Activated T-helper 2 cell treated with anti-CD3 and anti-CD28 coated beads, Interferon-gamma antibody, Interleukin-2, Interleukin-4, amounts not matched to agents 10 μg/mL and 5 μg/mL and 100 μg/mL, durations not matched to agents 14 hours and 24 hours and 36 hours (primary cell): ENCODE results near the gene GABRD. TPM values are rescaled to one million over a fixed set of nuclear protein-coding genes. Genes with fewer than 3 reads are reported as not detected.
"Not testable (repeated sequence)": the region's sequence is repeated elsewhere in the genome, so short reads cannot be mapped to it uniquely, and the experiment has no call there.

Experiments used
- DNase-seq: peaks from one replicate; pipeline ENCODE4 v3.0.0; 2021; ENCODE audit warnings: low spot score
- H3K27ac Mint-ChIP-seq: one replicate; pipeline ENCODE4 v1.8.0; 2021; ENCODE audit warnings: mixed read lengths
- H3K27me3 Mint-ChIP-seq: one replicate; pipeline ENCODE4 v1.8.0; 2021; ENCODE audit warnings: low read depth, mixed read lengths
- H3K36me3 Mint-ChIP-seq: one replicate; pipeline ENCODE4 v1.8.0; 2021; ENCODE audit warnings: low read depth, mixed read lengths
- H3K4me1 Mint-ChIP-seq: one replicate; pipeline ENCODE4 v1.8.0; 2021; ENCODE audit warnings: low read depth, mixed read lengths
- H3K4me3 Mint-ChIP-seq: one replicate; pipeline ENCODE4 v1.8.0; 2021; ENCODE audit warnings: low read depth, mild to moderate bottlenecking, moderate library complexity, mixed read lengths
- H3K9me3 Mint-ChIP-seq: one replicate; pipeline ENCODE4 v1.8.0; 2021; ENCODE audit warnings: mixed read lengths
- intact Hi-C: fragments of 100-400 bp; cut with micrococcal nuclease; formaldehyde crosslinking; loops from one replicate; pipeline ENCODE4 v1.15.1; 2023
- total RNA-seq: library from RNA; stranded (reverse); gene quantifications from 2 replicates; pipeline ENCODE4 v1.2.3, GENCODE V29; 2022

The GABRD gene
- total RNA-seq, 1 donor from 2014 or later = not detected

- H3K4me1 Mint-ChIP-seq, intact Hi-C loops, H3K36me3 Mint-ChIP-seq, H3K27ac Mint-ChIP-seq, H3K27me3 Mint-ChIP-seq, DNase-seq, H3K4me3 Mint-ChIP-seq: not testable (repeated sequence)
- peaks cover 15% of the 10 kb centered on the region for H3K9me3 Mint-ChIP-seq
These were observed 40.3 kb upstream of the GABRD start for GRCh38 chr1:1978690-1979481.

GRCh38 chr1:1979482-1980165 lies 39.5 kb upstream of the GABRD start:
- intact Hi-C loops = no loop called here
- Mint-ChIP-seq H3K27me3 (no peaks in the 10 kb centered on the region), H3K27ac (no peak overlapping the region)

GRCh38 chr1:1980467-1981141 lies 38.5 kb upstream of the GABRD start:
- H3K9me3 Mint-ChIP-seq = peaks cover 15% of the 10 kb centered on the region
- H3K36me3 Mint-ChIP-seq = no peaks in the 10 kb centered on the region
- no peak for DNase-seq
- no peaks in the 10 kb centered on the region for H3K27me3 Mint-ChIP-seq
- no peaks in the 10 kb centered on the region for H3K4me1 Mint-ChIP-seq
- H3K4me3 Mint-ChIP-seq = no peak overlapping the region
- intact Hi-C loops = no loop called here
- H3K27ac Mint-ChIP-seq = no peak overlapping the region

More at GRCh38 chr1:1979482-1980165, 39.5 kb upstream of the GABRD start:
- no peak for DNase-seq
- Mint-ChIP-seq H3K4me1 (no peaks in the 10 kb centered on the region), H3K9me3 (peaks cover 15% of the 10 kb centered on the region), H3K4me3 (no peak overlapping the region), H3K36me3 (no peaks in the 10 kb centered on the region)

GRCh38 chr1:1981142-1981500 lies 38.0 kb upstream of the GABRD start:
- no peak overlapping the region for H3K27ac Mint-ChIP-seq
- no peaks in the 10 kb centered on the region for H3K27me3 Mint-ChIP-seq
- H3K4me3 Mint-ChIP-seq = no peak overlapping the region
- H3K4me1 Mint-ChIP-seq = no peaks in the 10 kb centered on the region
- no peaks in the 10 kb centered on the region for H3K36me3 Mint-ChIP-seq
- DNase-seq = no peak
- peaks cover 15% of the 10 kb centered on the region for H3K9me3 Mint-ChIP-seq
- intact Hi-C loops = no loop called here

GRCh38 chr1:1981631-1982327 lies 37.4 kb upstream of the GABRD start:
- H3K27ac Mint-ChIP-seq, DNase-seq, H3K36me3 Mint-ChIP-seq, intact Hi-C loops, H3K4me3 Mint-ChIP-seq, H3K27me3 Mint-ChIP-seq, H3K4me1 Mint-ChIP-seq: not testable (repeated sequence)
- peaks cover 15% of the 10 kb centered on the region for H3K9me3 Mint-ChIP-seq

- Mint-ChIP-seq H3K27me3 (no peaks in the 10 kb centered on the region), H3K9me3 (peaks cover 15% of the 10 kb centered on the region), H3K4me3 (no peak overlapping the region), H3K27ac (no peak overlapping the region), H3K36me3 (no peaks in the 10 kb centered on the region), H3K4me1 (no peaks in the 10 kb centered on the region)
- DNase-seq = no peak
- intact Hi-C loops = no loop called here
These were observed 36.5 kb upstream of the GABRD start for GRCh38 chr1:1982379-1983232.

- Mint-ChIP-seq H3K4me3 (no peak overlapping the region), H3K36me3 (no peaks in the 10 kb centered on the region), H3K27ac (no peak overlapping the region), H3K4me1 (no peaks in the 10 kb centered on the region), H3K9me3 (peaks cover 2% of the 10 kb centered on the region), H3K27me3 (peaks cover 6% of the 10 kb centered on the region)
- intact Hi-C loops = no loop called here
- DNase-seq = no peak
These were observed 34.5 kb upstream of the GABRD start for GRCh38 chr1:1984560-1985070.

- Mint-ChIP-seq H3K27ac (no peak overlapping the region), H3K9me3 (no peaks in the 10 kb centered on the region), H3K27me3 (peaks cover 8% of the 10 kb centered on the region), H3K4me3 (no peak overlapping the region), H3K36me3 (no peaks in the 10 kb centered on the region), H3K4me1 (no peaks in the 10 kb centered on the region)
- intact Hi-C loops = no loop called here
- DNase-seq = no peak
These were observed 33.6 kb upstream of the GABRD start for GRCh38 chr1:1985375-1986050.

GRCh38 chr1:1986451-1987141 lies 32.5 kb upstream of the GABRD start:
- peaks cover 8% of the 10 kb centered on the region for H3K27me3 Mint-ChIP-seq
- DNase-seq = no peak
- H3K4me3 Mint-ChIP-seq = no peak overlapping the region
- H3K9me3 Mint-ChIP-seq = no peaks in the 10 kb centered on the region
- intact Hi-C loops = no loop called here
- H3K36me3 Mint-ChIP-seq = no peaks in the 10 kb centered on the region
- no peaks in the 10 kb centered on the region for H3K4me1 Mint-ChIP-seq
- H3K27ac Mint-ChIP-seq = no peak overlapping the region

- H3K4me1 Mint-ChIP-seq = no peaks in the 10 kb centered on the region
- no peak overlapping the region for H3K4me3 Mint-ChIP-seq
- H3K9me3 Mint-ChIP-seq = no peaks in the 10 kb centered on the region
- no peaks in the 10 kb centered on the region for H3K36me3 Mint-ChIP-seq
- peaks cover 8% of the 10 kb centered on the region for H3K27me3 Mint-ChIP-seq
- no peak for DNase-seq
- intact Hi-C loops = no loop called here
- no peak overlapping the region for H3K27ac Mint-ChIP-seq
These were observed 32.0 kb upstream of the GABRD start for GRCh38 chr1:1987142-1987510.
